GM12878 (cell line): Measurements from ENCODE around the gene CCDC159. TPM values are rescaled to one million over a fixed set of nuclear protein-coding genes. Genes with fewer than 3 reads are reported as not detected.

Experiments used
- ATAC-seq: fragments of 200-7000 bp; cut with Tn5 transposase; 3 replicates; pipeline ENCODE4 v1.9.1; 2020; ENCODE audit warnings: mild to moderate bottlenecking, moderate library complexity
- Bru-seq: library from RNA; stranded (reverse); fragments of 400-500 nt; gene quantifications from one replicate; lab custom pipeline; 2021; lab: Mats Ljungman, UMichigan
- BruChase-seq, 2 experiments: library from RNA; stranded (reverse); fragments of 400-500 nt; gene quantifications; one replicate each; lab custom pipeline; 2021; lab: Mats Ljungman, UMichigan
- BruUV-seq: library from RNA; stranded (reverse); fragments of 400-500 nt; replicated peaks from 2 replicates; lab custom pipeline; 2021; lab: Mats Ljungman, UMichigan
- CTCF ChIA-PET: fragments of 300-600 bp; sonication (Branson Sonifier 250); formaldehyde crosslinking; extraction: SDS; loops from one replicate; lab custom pipeline; 2021; ENCODE audit warnings: inconsistent platforms; lab: Yijun Ruan, JAX
- POLR2A ChIA-PET: fragments of 350-600 bp; formaldehyde crosslinking; extraction: SDS; loops from one replicate; lab custom pipeline; 2021; ENCODE audit warnings: inconsistent platforms; lab: Charles Lee
- RAD21 ChIA-PET: fragments of 300-600 bp; sonication (Branson Sonifier 250); formaldehyde crosslinking; loops from one replicate; lab custom pipeline; 2023; ENCODE audit warnings: antibody characterized with exemption; ENCODE audit not compliant: unreplicated experiment; lab: Charles Lee
- SMC1A ChIA-PET: fragments of 300-600 bp; sonication (Branson Sonifier 250); formaldehyde crosslinking; loops from one replicate; lab custom pipeline; 2023; ENCODE audit not compliant: unreplicated experiment, uncharacterized antibody; lab: Charles Lee
- DNase-seq: peaks from one replicate; pipeline ENCODE4 v3.0.0-alpha.2; 2011; ENCODE audit warnings: low read depth, low spot score
- FAIRE-seq: peaks from 3 replicates; lab custom pipeline; 2011; peaks lifted over from hg19 to GRCh38; lab: Jason Lieb, UNC
- H2AFZ ChIP-seq: 2 replicates; pipeline ENCODE4 v1.6.0; 2011; ENCODE audit warnings: low read depth, low read length, control low read depth; ENCODE audit not compliant: control insufficient read depth
- H3K27ac ChIP-seq: 2 replicates; pipeline ENCODE4 v1.5.1; 2011; ENCODE audit warnings: control low read depth; ENCODE audit not compliant: control insufficient read depth, insufficient read depth
- H3K27me3 ChIP-seq, 2 experiments: replicated peaks in 1 of 2; 2 replicates each; pipeline versions ENCODE4 v1.6.0 to v1.6.1; 2011; ENCODE audit warnings: low read length in 1 of 2; ENCODE audit not compliant: control insufficient read depth in 2 of 2, insufficient read depth in 2 of 2
- H3K36me3 ChIP-seq, 2 experiments: 2 replicates each; pipeline ENCODE4 v1.5.1; 2011; ENCODE audit warnings: low read length in 1 of 2; ENCODE audit not compliant: control insufficient read depth in 2 of 2, insufficient read depth in 2 of 2
- H3K4me1 ChIP-seq: 2 replicates; pipeline ENCODE4 v1.6.1; 2011; ENCODE audit warnings: mild to moderate bottlenecking, low read length, moderate library complexity, mixed read lengths; ENCODE audit not compliant: control insufficient read depth, insufficient read depth
- H3K4me2 ChIP-seq: 2 replicates; pipeline ENCODE4 v1.6.0; 2011; ENCODE audit warnings: control low read depth; ENCODE audit not compliant: control insufficient read depth, insufficient read depth
- H3K4me3 ChIP-seq: fragments of 200-600 bp; sonication (generic); 2 replicates; pipeline ENCODE4 v1.5.1; 2016
- H3K79me2 ChIP-seq: 2 replicates; pipeline ENCODE4 v1.6.0; 2011; ENCODE audit warnings: low read length; ENCODE audit not compliant: control insufficient read depth, insufficient read depth
- H3K9ac ChIP-seq: 2 replicates; pipeline ENCODE4 v1.8.0; 2011; ENCODE audit warnings: low read length, control low read depth, mixed read lengths; ENCODE audit not compliant: control insufficient read depth, insufficient read depth
- H3K9me3 ChIP-seq: replicated peaks from 3 replicates; pipeline ENCODE4 v1.5.1; 2011; ENCODE audit warnings: mild to moderate bottlenecking, low read length; ENCODE audit not compliant: control insufficient read depth, insufficient read depth
- H4K20me1 ChIP-seq: 2 replicates; pipeline ENCODE4 v1.6.0; 2011; ENCODE audit not compliant: control insufficient read depth, insufficient read depth
- BACH1 ChIP-seq: fragments of 450-650 bp; IDR thresholded peaks from 2 replicates; pipeline ENCODE4 v1.6.1; 2017; ENCODE audit warnings: mild to moderate bottlenecking, borderline replicate concordance
- CHD1 ChIP-seq: IDR thresholded peaks from 2 replicates; pipeline ENCODE4 v1.6.1; 2012; ENCODE audit warnings: low read depth, low read length, improper control_type of control experiment
- EGR1 ChIP-seq, 2 experiments: IDR thresholded peaks; 1 replicate in 1 of 2; 2 replicates in 1 of 2; pipeline ENCODE4 v1.6.1; 2011 to 2012; ENCODE audit warnings: low read depth in 2 of 2, low read length in 2 of 2, borderline replicate concordance in 1 of 2, mild to moderate bottlenecking in 1 of 2, moderate library complexity in 1 of 2
- HDAC2 ChIP-seq: fragments of 200-600 bp; sonication (generic); IDR thresholded peaks from 2 replicates; pipeline ENCODE4 v1.6.1; 2017
- KDM1A ChIP-seq: fragments of 200-600 bp; sonication (generic); IDR thresholded peaks from 2 replicates; pipeline ENCODE4 v1.6.1; 2016; ENCODE audit warnings: borderline replicate concordance
- MTA3 ChIP-seq: IDR thresholded peaks from 2 replicates; pipeline ENCODE4 v1.6.1; 2012; ENCODE audit warnings: low read length, inconsistent platforms, borderline replicate concordance
- NFXL1 ChIP-seq: fragments of 450-650 bp; IDR thresholded peaks from 2 replicates; pipeline ENCODE4 v1.6.1; 2017; ENCODE audit warnings: antibody characterized with exemption, mild to moderate bottlenecking, borderline replicate concordance
- SIN3A ChIP-seq: IDR thresholded peaks from 2 replicates; pipeline ENCODE4 v1.6.1; 2012; ENCODE audit warnings: low read depth, low read length, improper control_type of control experiment
- SPI1 ChIP-seq: IDR thresholded peaks from 2 replicates; pipeline ENCODE4 v1.6.1; 2011; ENCODE audit warnings: low read depth, mild to moderate bottlenecking, low read length, moderate library complexity, borderline replicate concordance; ENCODE audit not compliant: insufficient read depth
- ZSCAN29 ChIP-seq: fragments of 450-650 bp; IDR thresholded peaks from 2 replicates; pipeline ENCODE4 v1.6.1; 2017; ENCODE audit warnings: mild to moderate bottlenecking, moderate library complexity
- WGBS: methylation state at CpG from one replicate; pipeline ENCODE4 v1.1.6; 2016; ENCODE audit warnings: low lambda C conversion rate; ENCODE audit not compliant: insufficient replicate concordance, insufficient coverage; ENCODE audit errors: missing lambda C conversion rate; 5-methylcytosine and 5-hydroxymethylcytosine counted together
- in situ Hi-C: fragments of 300-500 bp; cut with MboI; formaldehyde crosslinking; loops from 9 replicates; pipeline ENCODE4 v1.14.3; 2018; ENCODE audit warnings: mixed read lengths
- intact Hi-C: fragments of 100-400 bp; cut with micrococcal nuclease; formaldehyde crosslinking; loops from one replicate; pipeline ENCODE4 v1.14.2; 2022; ENCODE audit not compliant: unreplicated experiment
- long read RNA-seq, 2 experiments: library from polyadenylated mRNA; unstranded; transcript quantifications; one replicate each; pipeline ENCODE4 v2.0.0, GENCODE V29; 2019 to 2020
- polyA minus RNA-seq, 3 experiments: library from RNA; depleted of rRNA, polyadenylated mRNA; stranded (reverse); fragments of >200 nt; gene quantifications; 2 replicates each; pipeline ENCODE4 v1.2.3, GENCODE V29; 2011
- polyA plus RNA-seq, 11 experiments: library from polyadenylated mRNA; depleted of rRNA in 4 of 11; unstranded in 6 of 11; stranded (reverse) in 5 of 11; fragments of >200 nt; fragmentation: Nextera tagmentation in 4 of 11; fragmentation: Illumina TruSeq in 1 of 11; extraction: Ambion mirVana in 4 of 11; extraction: Trizol in 1 of 11; gene quantifications; 1 replicate in 1 of 11; 2 replicates in 10 of 11; pipeline versions ENCODE4 v1.2.1 to v1.2.3, GENCODE V29; 2011 to 2016; ENCODE audit warnings: inconsistent platforms in 2 of 11, missing spikeins in 2 of 11, low read depth in 1 of 11
- total RNA-seq, 4 experiments: library from RNA; depleted of rRNA in 3 of 4; stranded (reverse); fragments of >200 nt in 3 of 4; fragmentation: Illumina TruSeq in 1 of 4; extraction: Trizol in 1 of 4; gene quantifications; 2 replicates each; pipeline versions ENCODE4 v1.2.1 to v1.2.3, GENCODE V29; 2013 to 2021
- TF ChIP-seq, protein P1 (sequence below): IDR thresholded peaks from 2 replicates; pipeline ENCODE4 v1.6.1; 2012; ENCODE audit warnings: low read depth, low read length, improper control_type of control experiment
- TF ChIP-seq, protein P2 (sequence below): fragments of 450-650 bp; IDR thresholded peaks from 2 replicates; pipeline ENCODE4 v1.6.1; 2014; ENCODE audit warnings: mild to moderate bottlenecking

Gene CCDC159, protein sequence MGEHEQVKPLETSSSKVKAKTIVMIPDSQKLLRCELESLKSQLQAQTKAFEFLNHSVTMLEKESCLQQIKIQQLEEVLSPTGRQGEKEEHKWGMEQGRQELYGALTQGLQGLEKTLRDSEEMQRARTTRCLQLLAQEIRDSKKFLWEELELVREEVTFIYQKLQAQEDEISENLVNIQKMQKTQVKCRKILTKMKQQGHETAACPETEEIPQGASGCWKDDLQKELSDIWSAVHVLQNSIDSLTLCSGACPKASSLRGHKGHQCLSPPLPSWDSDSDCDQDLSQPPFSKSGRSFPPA
- total RNA-seq (2013; cell fraction: nucleolus; rRNA removed): 22.3 and 22.4 TPM in 2 replicates
- total RNA-seq (2014; rRNA removed): 6.9 and 7.5 TPM in 2 replicates
- total RNA-seq (2014; rRNA removed; fragmentation: Illumina TruSeq; extraction: Trizol): 8.0 and 9.3 TPM in 2 replicates
- 9.1 and 10.4 TPM in 2 replicates for total RNA-seq (2021)
- 19.2 TPM for polyA plus RNA-seq (2011; ENCODE audit: low read depth)
- 6.6 and 12.9 TPM in 2 replicates for polyA plus RNA-seq (2011; rRNA removed)
- 12.2 and 12.3 TPM in 2 replicates for polyA plus RNA-seq (2011; cell fraction: cytosol; rRNA removed)
- 33.7 and 41.1 TPM in 2 replicates for polyA plus RNA-seq (2011; cell fraction: nucleus; rRNA removed)
- 27.5 and 36.1 TPM in 2 replicates for polyA plus RNA-seq (2012)
- polyA plus RNA-seq (2014; fragmentation: Illumina TruSeq; extraction: Trizol): 6.6 and 12.2 TPM in 2 replicates
- polyA plus RNA-seq (2014; fragmentation: Nextera tagmentation; extraction: Ambion mirVana): 1 to 10 TPM in 1 of 2 experiments, under 1 TPM in 1; 0.61 to 3.9 TPM
- 14.7 and 17.9 TPM in 2 replicates for polyA plus RNA-seq (2014; rRNA removed)
- polyA plus RNA-seq (2016; fragmentation: Nextera tagmentation; extraction: Ambion mirVana): 10 to 100 TPM in 1 of 2 experiments, 1 to 10 TPM in 1; 9.8 to 13.0 TPM
- polyA minus RNA-seq (2011; rRNA and poly(A)+ RNA removed): 4.5 and 11.5 TPM in 2 replicates
- 2.8 TPM in 1 of 2 replicates, not detected in the other for polyA minus RNA-seq (2011; cell fraction: cytosol; rRNA and poly(A)+ RNA removed)
- 6.3 and 7.8 TPM in 2 replicates for polyA minus RNA-seq (2011; cell fraction: nucleus; rRNA and poly(A)+ RNA removed)
- percentile 52 among the genes with signal in this experiment for Bru-seq, nascent RNA
- BruChase-seq, experiment 1, labeled RNA remaining after a 6-hour chase: percentile 49 among the genes with signal in this experiment
- percentile 43 among the genes with signal in this experiment for BruChase-seq, experiment 2, labeled RNA remaining after a 2-hour chase
- long read RNA-seq, experiment 1, partial matches to known transcripts: 1 of 1 reads
- long read RNA-seq, experiment 1, other reads (novel, unspliced or antisense): 0 of 1 reads
- long read RNA-seq, experiment 2, partial matches to known transcripts: 0 of 1 reads
- long read RNA-seq, experiment 2, other reads (novel, unspliced or antisense): 1 of 1 reads

DNA sequence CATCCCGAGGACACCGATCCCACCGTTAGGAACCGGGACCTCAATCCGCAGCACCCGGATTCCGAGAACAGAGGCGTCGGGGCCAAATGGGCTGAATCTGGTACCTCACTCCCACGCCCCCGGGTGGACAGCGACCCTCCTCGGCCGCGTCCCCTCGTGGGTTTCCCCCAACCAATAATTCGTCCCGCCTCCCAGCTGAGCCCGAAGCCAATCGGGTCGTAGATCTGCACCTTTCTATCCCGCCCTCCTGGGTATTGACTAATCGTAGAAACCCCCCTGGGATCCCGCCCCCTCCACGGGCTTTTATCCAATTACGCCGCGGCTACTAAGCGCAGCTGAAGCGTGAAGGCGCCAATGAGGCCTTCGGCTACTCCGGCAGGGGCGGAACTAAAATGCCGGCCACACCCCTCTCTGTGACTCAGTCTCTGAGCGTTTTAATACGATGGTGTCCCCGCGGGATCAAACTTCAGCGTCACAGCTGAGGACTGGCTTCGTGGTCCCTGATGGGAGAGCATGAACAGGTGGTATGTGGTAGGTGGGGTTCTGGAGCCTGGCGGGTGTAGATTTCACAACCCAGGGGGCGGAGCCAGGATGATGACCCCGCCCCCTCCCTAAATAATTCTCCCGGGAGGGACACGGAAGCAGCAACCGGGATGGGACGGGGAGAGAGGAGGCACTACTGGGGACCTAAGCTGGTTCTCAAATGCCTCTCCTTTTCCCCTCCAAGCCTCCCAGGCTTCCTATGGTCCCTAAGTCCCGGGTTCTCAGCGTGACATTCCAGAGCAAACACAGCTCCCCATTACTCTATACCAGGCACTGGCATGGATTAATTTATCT is at the start of gene CCDC159, which contains the start of gene TMEM205:
CCDC159 (plus strand) TSS at position 416 of the 837 bp plus-strand sequence; CDS start at position 504, 88 bp downstream.
TMEM205 (minus strand) TSS at position 165 of the 837 bp plus-strand sequence. CDS start 649 bp downstream, outside the sequence.
- intact Hi-C loops (loop anchor here (2.0 kb wide), 1 partner anchor 28 kb away; the partner anchor contains the start of gene SWSAP1), in situ Hi-C loops (no loop called here)
- ChIA-PET RAD21 (interaction anchor here (0.6 to 2.2 kb wide), 13 partner anchors 22 to 1226 kb away, joined by 3 to 20 read pairs (median 3); partner anchors contain the start of genes SWSAP1 and ZNF441), POLR2A (interaction anchor here (0.7 to 3.4 kb wide), 11 partner anchors 8 to 473 kb away, joined by 3 to 48 read pairs (median 5); partner anchors contain the start of gene SWSAP1), CTCF (interaction anchor here (0.7 to 2.3 kb wide), 17 partner anchors 9 to 136 kb away, joined by 3 to 12 read pairs (median 4); partner anchors contain the start of genes ODAD3, PRKCSH and SWSAP1), SMC1A (interaction anchor here (0.7 to 2.9 kb wide), 10 partner anchors 13 to 362 kb away, joined by 3 to 28 read pairs (median 4); partner anchors contain the start of genes SWSAP1 and TSPAN16)
- Histone ChIP-seq H3K27ac (peak within 1 kb of the TSS; percentile 85), H3K4me2 (peak within 1 kb of the TSS; percentile 92), H3K4me3 (peak within 1 kb of the TSS; percentile 95), H4K20me1 (no peaks in the 10 kb centered on the region), H3K27me3 (no peaks in the 10 kb centered on the region), H2AFZ (peak within 1 kb of the TSS; percentile 88), H3K4me1 (peaks cover 11% of the 10 kb centered on the region), H3K9me3 (peaks cover 5% of the 10 kb centered on the region; the same call in 2 of the 3 replicates), H3K36me3 (no peaks in the 10 kb centered on the region; a peak in 1 of 4 replicates), H3K9ac (peak within 1 kb of the TSS; percentile 79), H3K79me2 (peaks cover 10% of the 10 kb centered on the region)
- peak; percentile 99 for FAIRE-seq
- under 1% methylated on average over 50 of the region's 50 CpGs for WGBS
- peak; percentile 96 for ATAC-seq
- BruUV-seq: TSS peak; percentile 96
- DNase-seq: peak; percentile 97
- TF ChIP-seq, protein P1, sequence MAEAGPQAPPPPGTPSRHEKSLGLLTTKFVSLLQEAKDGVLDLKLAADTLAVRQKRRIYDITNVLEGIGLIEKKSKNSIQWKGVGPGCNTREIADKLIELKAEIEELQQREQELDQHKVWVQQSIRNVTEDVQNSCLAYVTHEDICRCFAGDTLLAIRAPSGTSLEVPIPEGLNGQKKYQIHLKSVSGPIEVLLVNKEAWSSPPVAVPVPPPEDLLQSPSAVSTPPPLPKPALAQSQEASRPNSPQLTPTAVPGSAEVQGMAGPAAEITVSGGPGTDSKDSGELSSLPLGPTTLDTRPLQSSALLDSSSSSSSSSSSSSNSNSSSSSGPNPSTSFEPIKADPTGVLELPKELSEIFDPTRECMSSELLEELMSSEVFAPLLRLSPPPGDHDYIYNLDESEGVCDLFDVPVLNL: no peak
- peak in 1 of 2 experiments; percentile 58; a peak in 1 of 3 replicates for TF ChIP-seq EGR1 (IDR thresholded peaks at IDR 0.05; ENCODE audit: borderline replicate concordance in 1 of 2, low read depth in 2 of 2, low read length in 2 of 2)
- TF ChIP-seq BACH1: 0 out of 2 replicates have a peak, but pooled peaks have one; percentile 39
- no peak for TF ChIP-seq ZSCAN29
- no peak for TF ChIP-seq MTA3
- no peak for TF ChIP-seq SIN3A
- no peak for TF ChIP-seq CHD1
- no peak for TF ChIP-seq HDAC2
- TF ChIP-seq NFXL1: no peak
- no peak for TF ChIP-seq KDM1A
- TF ChIP-seq SPI1: peak; percentile 32; the same call in 1 of the 2 replicates
- TF ChIP-seq, protein P2, sequence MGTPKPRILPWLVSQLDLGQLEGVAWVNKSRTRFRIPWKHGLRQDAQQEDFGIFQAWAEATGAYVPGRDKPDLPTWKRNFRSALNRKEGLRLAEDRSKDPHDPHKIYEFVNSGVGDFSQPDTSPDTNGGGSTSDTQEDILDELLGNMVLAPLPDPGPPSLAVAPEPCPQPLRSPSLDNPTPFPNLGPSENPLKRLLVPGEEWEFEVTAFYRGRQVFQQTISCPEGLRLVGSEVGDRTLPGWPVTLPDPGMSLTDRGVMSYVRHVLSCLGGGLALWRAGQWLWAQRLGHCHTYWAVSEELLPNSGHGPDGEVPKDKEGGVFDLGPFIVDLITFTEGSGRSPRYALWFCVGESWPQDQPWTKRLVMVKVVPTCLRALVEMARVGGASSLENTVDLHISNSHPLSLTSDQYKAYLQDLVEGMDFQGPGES: peak; percentile 87; the same call in 1 of the 2 replicates
